GM19351 (cell line): ENCODE measurements around the gene HPN.
"Not testable (repeated sequence)": the region's sequence is repeated elsewhere in the genome, so short reads cannot be mapped to it uniquely, and the experiment has no call there.

Experiments
- ATAC-seq: cut with Tn5 transposase; IDR thresholded peaks from one replicate; pipeline ENCODE4 v1.9.1; 2021; ENCODE audit warnings: mild to moderate bottlenecking, moderate library complexity; ENCODE audit not compliant: unreplicated experiment

The HPN gene

GRCh38 chr19:35042056-35042730 lies 672 bp downstream of the HPN start:
- no peak for ATAC-seq

- no peak for ATAC-seq
Observed at GRCh38 chr19:35042954-35043604, 1.6 kb downstream of the HPN start.

DNA sequence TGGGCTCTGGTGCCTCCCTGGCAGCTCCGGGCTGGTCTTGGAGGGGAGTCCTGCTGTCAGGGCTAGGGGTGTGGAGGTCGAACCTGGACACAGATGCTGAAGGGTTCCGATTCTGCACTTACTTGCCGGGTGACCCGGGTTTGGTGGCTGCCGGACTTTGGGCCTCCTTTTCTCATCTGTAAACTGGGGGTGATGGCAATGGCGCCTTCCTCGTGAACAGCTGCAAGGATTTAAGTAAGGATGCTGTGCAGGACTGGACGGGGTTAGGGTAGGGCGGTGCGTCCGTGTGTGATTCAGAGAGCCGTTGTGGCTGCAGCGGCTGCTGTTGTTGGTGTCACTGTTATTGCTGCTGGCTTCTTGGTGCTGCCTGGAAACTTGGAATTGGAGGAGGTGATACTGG lies 2.4 kb downstream of the HPN start:
- no peak for ATAC-seq

DNA sequence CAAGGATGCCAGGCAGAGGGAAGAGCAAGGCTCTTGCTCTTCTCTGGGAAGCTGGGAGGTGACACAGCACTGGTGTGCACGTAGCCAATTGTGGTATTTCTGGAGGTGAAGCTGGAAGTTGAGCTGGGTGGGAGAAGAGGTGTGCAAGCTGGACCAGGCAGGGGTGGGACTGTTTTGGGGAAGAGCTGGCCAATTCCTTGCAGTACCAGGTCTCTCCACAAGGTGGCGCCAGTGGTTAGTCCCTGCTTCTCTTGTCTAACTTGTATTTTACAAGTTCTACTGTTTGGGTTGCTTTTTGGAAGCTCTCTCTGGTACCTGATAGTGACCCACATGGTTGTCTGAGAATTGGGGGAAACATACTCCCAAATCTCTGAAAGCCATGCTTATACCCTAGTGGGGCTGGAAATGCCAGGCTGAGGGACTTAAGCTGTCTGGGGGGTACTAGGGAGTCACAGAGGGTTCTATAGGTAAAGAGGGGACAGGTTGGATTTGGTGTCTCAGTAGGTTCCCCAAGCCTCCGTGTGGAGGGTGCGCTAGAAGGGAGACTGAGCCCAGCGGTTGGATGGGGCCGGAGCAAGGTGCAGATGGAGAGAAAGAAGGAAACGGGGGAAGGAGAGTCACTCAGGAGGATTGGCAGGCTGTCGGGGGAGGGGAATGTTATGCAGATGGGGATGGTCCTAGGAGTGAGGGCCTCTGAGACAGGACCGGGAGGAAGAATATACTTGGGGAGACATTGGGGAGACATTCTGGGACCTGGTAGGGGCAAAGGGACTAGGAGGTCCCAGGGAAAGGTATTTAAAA lies 3.0 kb downstream of the HPN start:
- ATAC-seq = no peak

DNA sequence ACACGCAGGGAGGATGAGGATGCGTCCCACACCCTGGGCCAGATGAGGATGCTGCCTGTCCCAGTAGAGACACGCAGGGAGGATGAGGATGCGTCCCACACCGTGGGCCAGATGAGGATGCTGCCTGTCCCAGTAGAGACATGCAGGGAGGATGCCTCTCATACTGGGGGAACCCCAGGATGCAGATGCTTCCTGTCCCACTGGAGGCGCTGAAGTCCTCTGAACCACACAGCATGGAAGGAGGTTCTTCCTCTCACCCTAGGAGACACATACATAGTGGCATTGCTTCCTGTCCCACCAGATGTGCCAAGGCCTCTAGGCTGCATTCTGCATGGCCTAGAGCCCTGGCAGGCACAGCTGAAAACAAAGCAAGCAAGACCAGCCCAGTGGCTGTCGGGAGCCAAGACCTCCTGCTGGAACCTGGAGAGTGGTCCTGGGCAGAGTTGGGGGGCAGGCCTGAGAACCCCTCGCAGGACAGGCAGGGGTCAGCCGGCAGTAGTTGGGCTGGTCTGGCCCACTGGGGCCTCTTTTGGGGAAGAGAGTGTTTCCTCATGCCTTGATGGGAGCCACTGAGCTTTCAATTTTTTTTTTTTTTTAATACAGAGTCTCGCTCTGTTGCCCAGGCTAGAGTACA lies 4.3 kb downstream of the HPN start:
- peak; percentile 51 for ATAC-seq

DNA sequence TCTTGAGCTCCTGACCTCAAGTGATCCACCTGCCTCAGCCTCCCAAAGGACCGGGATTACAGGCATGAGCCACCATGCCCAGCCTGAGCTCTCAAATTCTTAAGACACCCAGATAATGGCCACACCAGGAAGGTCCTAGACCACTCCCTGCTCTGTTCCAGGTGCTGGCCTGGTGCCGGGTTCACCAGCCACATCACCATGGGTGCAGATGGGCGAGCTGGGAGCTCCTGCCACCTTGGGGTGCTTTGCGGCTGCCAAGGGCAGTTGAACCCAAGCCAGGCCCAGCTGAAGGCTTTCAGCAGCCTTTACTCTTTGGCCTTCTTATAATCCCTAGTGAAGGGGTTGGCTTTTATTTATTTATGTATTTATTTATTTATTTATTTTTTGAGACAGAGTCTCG lies 4.9 kb downstream of the HPN start:
- ATAC-seq = no peak

DNA sequence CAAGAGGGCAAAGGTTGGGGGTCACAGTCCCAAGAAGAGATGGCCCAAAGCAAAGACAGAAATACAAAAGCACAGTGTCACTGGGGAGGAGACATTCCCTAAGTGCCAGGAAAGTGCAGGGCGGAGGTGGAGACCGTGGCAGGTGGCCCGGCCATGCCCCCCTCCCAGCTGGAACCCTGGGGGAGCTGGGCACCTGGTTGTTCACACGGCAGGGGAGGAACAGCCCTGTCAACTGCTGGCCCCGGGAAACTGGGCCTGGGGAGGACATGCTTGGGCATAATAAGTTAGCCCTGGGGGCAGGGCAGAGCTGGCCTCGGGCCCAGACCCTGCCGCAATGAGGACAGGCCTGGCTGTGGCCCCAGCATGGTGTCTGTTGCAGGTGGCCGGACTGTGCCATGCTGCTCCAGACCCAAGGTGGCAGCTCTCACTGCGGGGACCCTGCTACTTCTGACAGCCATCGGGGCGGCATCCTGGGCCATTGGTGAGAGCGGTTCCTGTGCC lies 7.4 kb downstream of the HPN start:
- ATAC-seq = no peak

GRCh38 chr19:35049456-35049855 lies 7.9 kb downstream of the HPN start:
- ATAC-seq = no peak

DNA sequence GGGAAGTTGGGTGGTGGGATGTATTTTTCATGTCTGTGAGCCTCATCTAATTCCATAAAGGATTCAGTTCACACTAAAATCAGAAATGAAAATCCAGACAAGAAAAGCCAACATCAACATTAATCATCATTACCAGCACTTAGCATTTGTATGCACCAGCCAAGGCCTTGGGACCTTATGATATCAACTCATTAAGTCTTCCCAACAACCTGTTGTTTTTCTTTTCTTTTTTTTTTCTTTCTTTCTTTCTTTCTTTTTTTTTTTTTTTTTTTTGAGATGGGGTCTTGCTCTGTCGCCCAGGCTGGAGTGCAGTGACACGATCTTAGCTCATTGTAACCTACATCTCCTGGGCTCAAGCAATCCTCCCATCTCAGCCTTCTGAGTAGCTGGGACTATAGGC lies 9.1 kb downstream of the HPN start:
- ATAC-seq = not testable (repeated sequence)

- not testable (repeated sequence) for ATAC-seq
Observed at GRCh38 chr19:35051268-35051667, 9.7 kb downstream of the HPN start.

- no peak for ATAC-seq
Observed at GRCh38 chr19:35051796-35052195, 10.3 kb downstream of the HPN start.

DNA sequence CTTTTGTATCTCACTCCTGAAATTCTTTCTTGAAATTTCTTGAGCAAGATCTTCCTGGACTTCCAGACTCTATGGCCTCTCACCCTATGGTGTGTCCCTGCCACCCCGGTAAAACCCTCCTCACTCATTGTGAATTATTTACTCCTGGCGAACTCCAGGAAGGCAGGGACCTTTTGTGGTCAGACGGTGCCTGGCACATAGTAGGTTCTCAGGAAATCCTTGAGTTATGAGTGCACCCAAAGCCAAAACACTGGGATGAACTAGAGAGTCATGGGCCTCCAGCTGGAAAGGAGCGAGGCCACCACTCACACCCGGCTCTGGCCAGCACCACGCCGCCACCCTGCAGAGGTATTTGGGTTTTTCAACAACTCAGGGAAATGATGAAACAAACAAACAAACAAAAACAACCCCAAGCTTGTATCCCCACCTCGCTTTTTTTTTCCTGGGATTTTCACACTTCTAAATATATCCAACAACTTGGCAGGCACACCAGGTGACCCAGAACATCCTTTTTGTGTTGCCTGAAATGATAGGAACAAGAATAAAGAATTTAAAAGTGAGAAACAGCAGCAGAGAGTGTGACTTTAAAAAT lies 11.2 kb downstream of the HPN start:
- ATAC-seq = no peak

DNA sequence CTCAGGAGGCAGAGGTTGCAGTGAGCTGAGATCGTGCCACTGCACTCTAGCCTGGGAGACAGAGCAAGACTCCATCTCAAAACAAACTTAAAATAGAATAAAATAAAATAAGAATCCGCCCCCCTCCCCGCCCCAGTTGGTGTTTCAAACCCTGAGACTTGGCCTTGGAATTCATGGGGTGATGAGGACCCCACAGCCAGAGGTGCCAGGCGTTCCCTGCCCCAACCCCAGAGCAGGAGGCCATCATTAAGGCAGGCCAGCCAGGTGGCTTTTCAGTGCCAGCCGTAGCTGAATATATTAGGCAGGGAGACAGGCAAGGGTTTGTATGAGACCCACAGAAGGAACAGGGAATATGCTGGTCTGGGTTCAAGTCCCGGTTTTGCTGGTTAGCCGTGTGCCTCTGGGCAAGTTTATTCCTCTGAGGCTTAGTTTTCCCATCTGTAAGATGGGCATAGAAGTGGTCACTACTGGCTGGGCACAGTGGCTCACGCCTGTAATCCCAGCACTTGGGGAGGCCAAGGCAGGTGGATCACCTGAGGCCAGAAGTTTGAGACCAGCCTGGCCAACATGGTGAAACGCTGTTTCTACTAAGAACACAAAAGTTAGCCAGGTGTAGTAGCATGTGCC lies 12.3 kb downstream of the HPN start:
- no peak for ATAC-seq

DNA sequence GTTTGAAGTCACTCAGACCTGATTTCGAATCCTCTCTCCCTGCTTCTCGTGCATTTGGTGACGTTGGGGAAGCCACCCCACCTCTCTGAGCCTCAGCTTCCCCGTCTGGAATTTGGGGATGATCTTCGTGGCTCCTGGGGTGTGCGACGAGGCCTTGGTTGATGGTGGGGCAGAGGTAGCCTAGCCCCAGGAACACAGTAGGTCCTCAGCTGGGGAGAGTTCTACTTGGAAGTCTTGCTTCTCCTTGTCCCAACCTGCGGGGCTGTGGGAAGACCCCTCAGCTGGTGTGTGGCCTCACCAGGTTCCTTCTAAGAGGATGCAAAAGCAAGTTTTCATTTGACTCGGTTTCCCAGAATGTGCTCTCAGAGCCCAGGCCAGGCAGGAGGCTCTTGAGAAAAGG lies 13.1 kb downstream of the HPN start:
- no peak for ATAC-seq

GRCh38 chr19:35055715-35056179 lies 14.2 kb downstream of the HPN start:
- no peak for ATAC-seq

DNA sequence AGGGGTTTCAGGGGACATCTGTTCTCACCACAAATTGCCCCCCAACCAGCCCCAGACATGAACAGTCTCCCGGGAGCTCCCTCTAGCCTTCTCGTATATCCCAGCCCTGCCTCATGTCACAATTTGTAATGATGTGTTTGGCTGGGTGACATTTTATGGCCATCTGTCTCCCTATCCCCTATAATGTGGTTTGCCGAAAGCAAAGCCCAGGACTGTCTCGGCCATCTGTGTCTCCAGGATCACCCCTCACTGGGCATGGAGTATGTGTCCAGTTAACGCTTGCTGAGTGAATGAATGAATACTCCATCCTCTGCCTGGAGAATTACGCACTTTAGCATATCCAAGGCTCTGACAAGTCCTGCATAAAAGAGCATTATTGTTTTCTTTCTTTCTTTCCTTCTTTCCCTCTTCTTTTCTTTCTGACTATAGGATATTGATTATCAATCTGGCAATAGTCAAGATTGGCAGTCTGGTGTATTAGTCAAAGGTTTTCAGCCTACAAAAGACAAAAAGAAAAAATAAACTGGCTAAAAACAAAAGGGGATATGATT lies 15.1 kb downstream of the HPN start:
- ATAC-seq = no peak

GRCh38 chr19:35058370-35058769 lies 16.8 kb downstream of the HPN start:
- no peak for ATAC-seq

GRCh38 chr19:35059006-35059798 lies 17.7 kb downstream of the HPN start:
- no peak for ATAC-seq

- no peak for ATAC-seq
Observed at GRCh38 chr19:35059799-35060091, 18.2 kb downstream of the HPN start.
